GM23248 (cell line): ENCODE results near the gene CDC20. TPM values are rescaled to one million over a fixed set of nuclear protein-coding genes. Genes with fewer than 3 reads are reported as not detected.

Experiments
- DNase-seq: peaks from one replicate; pipeline ENCODE4 v3.0.0-alpha.2; 2015
- H2AFZ ChIP-seq: fragments of 200-600 bp; sonication (generic); 2 replicates; pipeline ENCODE4 v1.6.1; 2016; ENCODE audit warnings: antibody characterized with exemption
- H3F3A ChIP-seq: fragments of 200-600 bp; sonication (generic); 2 replicates; pipeline ENCODE4 v1.6.1; 2016; ENCODE audit warnings: mild to moderate bottlenecking, antibody characterized with exemption, mixed run types; ENCODE audit not compliant: insufficient read depth
- H3K27ac ChIP-seq: fragments of 200-600 bp; sonication (generic); 2 replicates; pipeline ENCODE4 v1.5.1; 2016; ENCODE audit warnings: mild to moderate bottlenecking
- H3K27me3 ChIP-seq: fragments of 200-600 bp; sonication (generic); replicated peaks from 2 replicates; pipeline ENCODE4 v1.6.1; 2016; ENCODE audit warnings: mild to moderate bottlenecking; ENCODE audit not compliant: insufficient read depth
- H3K36me3 ChIP-seq: fragments of 200-600 bp; sonication (generic); 2 replicates; pipeline ENCODE4 v1.6.1; 2016; ENCODE audit warnings: low read depth, mild to moderate bottlenecking
- H3K4me1 ChIP-seq: fragments of 200-600 bp; sonication (generic); 2 replicates; pipeline ENCODE4 v1.6.1; 2016; ENCODE audit warnings: mild to moderate bottlenecking; ENCODE audit not compliant: insufficient read depth
- H3K4me2 ChIP-seq: fragments of 200-600 bp; sonication (generic); one replicate; pipeline ENCODE4 v1.6.1; 2016; ENCODE audit warnings: mild to moderate bottlenecking; ENCODE audit not compliant: unreplicated experiment
- H3K4me3 ChIP-seq: fragments of 200-600 bp; sonication (generic); 2 replicates; pipeline ENCODE4 v1.5.1; 2016; ENCODE audit warnings: mild to moderate bottlenecking
- H3K79me2 ChIP-seq: fragments of 200-600 bp; sonication (generic); 2 replicates; pipeline ENCODE4 v1.6.1; 2016; ENCODE audit warnings: mild to moderate bottlenecking; ENCODE audit not compliant: insufficient read depth
- H3K9ac ChIP-seq: fragments of 200-600 bp; sonication (generic); 2 replicates; pipeline ENCODE4 v1.6.1; 2016; ENCODE audit warnings: mild to moderate bottlenecking
- H3K9me2 ChIP-seq: fragments of 200-600 bp; sonication (generic); 2 replicates; pipeline ENCODE4 v1.6.1; 2016; ENCODE audit warnings: mixed run types, mild to moderate bottlenecking, moderate library complexity; ENCODE audit not compliant: insufficient read depth
- H3K9me3 ChIP-seq: fragments of 200-600 bp; sonication (generic); one replicate; pipeline ENCODE4 v1.6.1; 2017; ENCODE audit warnings: low read depth
- H4K20me1 ChIP-seq: fragments of 200-600 bp; sonication (generic); 2 replicates; pipeline ENCODE4 v1.6.0; 2016; ENCODE audit not compliant: insufficient read depth
- EZH2 ChIP-seq: fragments of 200-600 bp; sonication (generic); IDR thresholded peaks from 2 replicates; pipeline ENCODE4 v1.6.1; 2018; ENCODE audit warnings: antibody characterized with exemption, mild to moderate bottlenecking; ENCODE audit not compliant: insufficient read depth, poor library complexity, severe bottlenecking
- EZH2phosphoT487 ChIP-seq: fragments of 200-600 bp; sonication (generic); IDR thresholded peaks from 2 replicates; pipeline ENCODE4 v1.6.1; 2018; ENCODE audit warnings: antibody characterized with exemption, moderate library complexity, mild to moderate bottlenecking, low read depth; ENCODE audit not compliant: insufficient read depth
- WGBS, 2 experiments: methylation state at CpG; one replicate each; pipeline ENCODE4 v1.1.6; 2015 to 2017; ENCODE audit warnings: low lambda C conversion rate in 2 of 2, low coverage in 1 of 2; ENCODE audit errors: missing lambda C conversion rate in 2 of 2; 5-methylcytosine and 5-hydroxymethylcytosine counted together
- in situ Hi-C: fragments of 300-500 bp; cut with MboI; formaldehyde crosslinking; loops from 2 replicates; pipeline ENCODE4 v1.15.0; 2020
- polyA plus RNA-seq: library from polyadenylated mRNA; unstranded; fragments of >200 nt; fragmentation: Nextera tagmentation; extraction: Ambion mirVana; gene quantifications from 2 replicates; pipeline ENCODE4 v1.2.1, GENCODE V29; 2016
- total RNA-seq: library from RNA; depleted of rRNA; stranded (reverse); fragments of >200 nt; shearing (Covaris generic); gene quantifications from 2 replicates; pipeline ENCODE4 v1.2.3, GENCODE V29; 2014; rRNA removed

Gene CDC20
- total RNA-seq (50.2 and 50.9 TPM in 2 replicates), polyA plus RNA-seq (48.9 and 55.8 TPM in 2 replicates)

DNA sequence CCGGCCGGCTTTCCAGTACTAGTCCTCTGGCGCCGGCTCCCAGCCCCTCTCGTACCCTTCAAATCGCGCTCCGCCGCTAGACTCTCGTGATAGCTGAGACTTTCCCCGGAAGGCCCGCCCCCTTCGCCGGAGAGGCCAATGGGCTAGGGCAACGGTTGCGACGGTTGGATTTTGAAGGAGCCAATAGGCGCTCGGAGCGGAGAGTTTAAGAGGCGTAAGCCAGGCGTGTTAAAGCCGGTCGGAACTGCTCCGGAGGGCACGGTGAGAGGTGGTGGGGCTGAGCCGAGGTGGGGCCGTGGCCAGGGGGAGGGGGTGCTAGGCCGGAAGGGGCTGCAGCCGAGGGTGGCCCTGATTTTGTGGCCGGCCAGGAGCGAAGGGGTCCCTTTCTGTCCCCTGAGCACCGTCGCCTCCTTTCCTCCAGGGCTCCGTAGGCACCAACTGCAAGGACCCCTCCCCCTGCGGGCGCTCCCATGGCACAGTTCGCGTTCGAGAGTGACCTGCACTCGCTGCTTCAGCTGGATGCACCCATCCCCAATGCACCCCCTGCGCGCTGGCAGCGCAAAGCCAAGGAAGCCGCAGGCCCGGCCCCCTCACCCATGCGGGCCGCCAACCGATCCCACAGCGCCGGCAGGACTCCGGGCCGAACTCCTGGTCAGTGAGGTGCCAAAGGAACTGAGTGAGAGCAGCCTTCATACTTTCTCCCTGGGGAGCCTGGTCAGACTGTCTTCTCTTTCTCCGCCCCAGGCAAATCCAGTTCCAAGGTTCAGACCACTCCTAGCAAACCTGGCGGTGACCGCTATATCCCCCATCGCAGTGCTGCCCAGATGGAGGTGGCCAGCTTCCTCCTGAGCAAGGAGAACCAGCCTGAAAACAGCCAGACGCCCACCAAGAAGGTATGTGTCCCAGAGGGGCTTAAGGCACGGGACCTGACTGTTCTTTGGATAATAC, at the start of gene CDC20:
TSS of gene CDC20 (plus strand) at position 236 of the 948 bp plus-strand sequence. CDS start at position 471, 235 bp downstream.
- H3K9me3 ChIP-seq: no peaks in the 10 kb centered on the region
- peaks cover 12% of the 10 kb centered on the region for H3K4me1 ChIP-seq
- H2AFZ ChIP-seq: peak within 1 kb of the TSS; percentile 100
- peak within 1 kb of the TSS; percentile 95 for H3K9ac ChIP-seq
- H3K4me3 ChIP-seq: peak within 1 kb of the TSS; percentile 97
- peak within 1 kb of the TSS; percentile 92 for H3K27ac ChIP-seq
- 1 to 3% methylated on average over 52 to 57 of the region's 59 CpGs for WGBS, 2 experiments
- H3K27me3 ChIP-seq: no peaks in the 10 kb centered on the region
- TF ChIP-seq EZH2: no peak
- no peak for TF ChIP-seq EZH2phosphoT487
- DNase-seq: peak; percentile 100
- no peaks in the 10 kb centered on the region for H4K20me1 ChIP-seq
- H3K79me2 ChIP-seq: peaks cover 50% of the 10 kb centered on the region
- no peaks in the 10 kb centered on the region for H3K9me2 ChIP-seq
- H3K36me3 ChIP-seq: peaks cover 12% of the 10 kb centered on the region; the same call in 1 of the 2 replicates
- H3F3A ChIP-seq: peaks cover 48% of the 10 kb centered on the region
- in situ Hi-C loops: no loop called here
- peak within 1 kb of the TSS; percentile 92 for H3K4me2 ChIP-seq

DNA sequence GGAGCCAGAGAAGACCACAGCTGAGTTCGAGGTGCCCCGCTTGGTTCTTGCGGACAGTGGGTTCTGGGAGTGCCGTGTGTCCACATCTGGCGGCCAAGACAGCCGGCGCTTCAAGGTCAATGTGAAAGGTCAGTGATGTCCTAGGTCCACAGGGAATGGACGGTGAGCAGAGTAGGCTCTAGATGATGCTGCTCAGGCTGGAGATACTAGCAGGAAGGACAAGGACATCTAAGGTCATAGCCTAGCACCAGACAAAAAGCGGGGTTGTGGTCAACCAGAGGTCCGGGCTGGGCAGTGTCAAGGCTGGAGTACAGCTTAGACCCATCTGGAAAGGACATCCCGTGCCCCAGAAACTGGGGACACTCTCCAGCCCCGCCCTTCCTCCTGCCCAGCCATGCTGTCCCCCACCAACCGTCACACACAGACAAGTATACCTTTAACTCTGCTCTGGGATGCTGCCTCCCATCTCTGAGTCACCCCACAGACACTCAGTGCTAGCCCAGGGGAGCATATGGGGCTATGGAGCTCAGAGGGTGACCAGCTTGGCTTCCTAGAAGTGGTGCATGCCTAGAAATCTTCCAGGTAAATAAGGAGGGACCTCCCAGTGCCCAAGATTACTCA, 49.3 kb upstream of the CDC20 start:
- Histone ChIP-seq H3K27me3 (no peaks in the 10 kb centered on the region; the same call in none of the 2 replicates), H3K9me2 (no peaks in the 10 kb centered on the region), H3K4me1 (no peaks in the 10 kb centered on the region), H3K79me2 (no peaks in the 10 kb centered on the region), H3K9ac (no peak overlapping the region), H3K4me3 (no peak overlapping the region), H3K36me3 (no peaks in the 10 kb centered on the region), H2AFZ (no peak overlapping the region), H3K27ac (no peak overlapping the region), H3K4me2 (no peak overlapping the region), H3F3A (no peaks in the 10 kb centered on the region), H3K9me3 (no peaks in the 10 kb centered on the region), H4K20me1 (no peaks in the 10 kb centered on the region)
- in situ Hi-C loops: no loop called here
- TF ChIP-seq EZH2phosphoT487: no peak
- no peak for TF ChIP-seq EZH2
- DNase-seq: peak; percentile 42
- WGBS, 2 experiments: 86 to 87% methylated on average over 13 of the region's 13 CpGs

DNA sequence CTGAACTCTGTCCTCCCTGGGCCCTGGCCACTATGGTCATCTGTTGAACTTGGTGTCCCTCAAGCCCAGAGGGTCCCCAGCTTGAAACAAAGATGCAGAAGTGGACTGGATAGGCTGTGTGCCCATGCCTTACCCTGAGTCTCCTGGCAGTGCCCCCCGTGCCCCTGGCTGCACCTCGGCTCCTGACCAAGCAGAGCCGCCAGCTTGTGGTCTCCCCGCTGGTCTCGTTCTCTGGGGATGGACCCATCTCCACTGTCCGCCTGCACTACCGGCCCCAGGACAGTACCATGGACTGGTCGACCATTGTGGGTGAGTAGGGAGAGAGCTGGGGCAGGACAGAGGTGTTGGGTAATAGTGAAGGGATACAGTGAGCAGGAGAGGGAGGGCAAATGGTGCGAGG, 47.3 kb upstream of the CDC20 start:
- no peak for TF ChIP-seq EZH2
- H3K9me2 ChIP-seq: no peaks in the 10 kb centered on the region
- no peaks in the 10 kb centered on the region for H3K36me3 ChIP-seq
- H3F3A ChIP-seq: no peaks in the 10 kb centered on the region
- DNase-seq: no peak
- no peak overlapping the region for H2AFZ ChIP-seq
- 74 to 77% methylated on average over 9 of the region's 9 CpGs for WGBS, 2 experiments
- H3K4me1 ChIP-seq: no peaks in the 10 kb centered on the region
- no peak overlapping the region for H3K4me3 ChIP-seq
- H3K79me2 ChIP-seq: no peaks in the 10 kb centered on the region
- no peak overlapping the region for H3K9ac ChIP-seq
- no peaks in the 10 kb centered on the region for H3K9me3 ChIP-seq
- no peak overlapping the region for H3K27ac ChIP-seq
- no peak overlapping the region for H3K4me2 ChIP-seq
- in situ Hi-C loops: no loop called here
- H4K20me1 ChIP-seq: no peaks in the 10 kb centered on the region
- H3K27me3 ChIP-seq: no peaks in the 10 kb centered on the region; the same call in none of the 2 replicates

DNA sequence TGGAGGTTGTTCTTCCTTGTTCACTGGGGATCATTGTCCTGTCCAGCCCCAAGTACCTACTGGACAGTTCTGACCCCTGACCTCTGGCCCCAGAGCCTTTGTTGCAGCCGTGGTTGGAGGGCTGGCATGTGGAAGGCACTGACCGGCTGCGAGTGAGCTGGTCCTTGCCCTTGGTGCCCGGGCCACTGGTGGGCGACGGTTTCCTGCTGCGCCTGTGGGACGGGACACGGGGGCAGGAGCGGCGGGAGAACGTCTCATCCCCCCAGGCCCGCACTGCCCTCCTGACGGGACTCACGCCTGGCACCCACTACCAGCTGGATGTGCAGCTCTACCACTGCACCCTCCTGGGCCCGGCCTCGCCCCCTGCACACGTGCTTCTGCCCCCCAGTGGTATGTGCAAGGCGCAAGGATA, 46.6 kb upstream of the CDC20 start:
- Histone ChIP-seq H4K20me1 (no peaks in the 10 kb centered on the region), H3K9ac (no peak overlapping the region), H3K27me3 (no peaks in the 10 kb centered on the region; the same call in none of the 2 replicates), H3K27ac (no peak overlapping the region), H3K36me3 (no peaks in the 10 kb centered on the region), H3K4me3 (no peak overlapping the region), H3K4me1 (no peaks in the 10 kb centered on the region), H3K9me3 (no peaks in the 10 kb centered on the region), H3K79me2 (no peaks in the 10 kb centered on the region), H3K4me2 (no peak overlapping the region), H2AFZ (no peak overlapping the region), H3K9me2 (no peaks in the 10 kb centered on the region), H3F3A (no peaks in the 10 kb centered on the region)
- WGBS, 2 experiments: 85% methylated on average over 18 to 19 of the region's 19 CpGs
- no peak for DNase-seq
- TF ChIP-seq EZH2phosphoT487: no peak
- no peak for TF ChIP-seq EZH2
- in situ Hi-C loops: no loop called here
